SKM-1 treated with dmso at 0.1 percent for 144 hours (cell line): Measurements from ENCODE around the gene DAP3.
"Not testable (repeated sequence)": the region's sequence is repeated elsewhere in the genome, so short reads cannot be mapped to it uniquely, and the experiment has no call there.

Source experiments
- DNase-seq: peaks from one replicate; lab custom pipeline; 2025; ENCODE audit not compliant: unreplicated experiment; lab: John Stamatoyannopoulos, UW

Gene DAP3

GRCh38 chr1:155717041-155717440 lies 28.1 kb downstream of the DAP3 start:
- DNase-seq = no peak

DNA sequence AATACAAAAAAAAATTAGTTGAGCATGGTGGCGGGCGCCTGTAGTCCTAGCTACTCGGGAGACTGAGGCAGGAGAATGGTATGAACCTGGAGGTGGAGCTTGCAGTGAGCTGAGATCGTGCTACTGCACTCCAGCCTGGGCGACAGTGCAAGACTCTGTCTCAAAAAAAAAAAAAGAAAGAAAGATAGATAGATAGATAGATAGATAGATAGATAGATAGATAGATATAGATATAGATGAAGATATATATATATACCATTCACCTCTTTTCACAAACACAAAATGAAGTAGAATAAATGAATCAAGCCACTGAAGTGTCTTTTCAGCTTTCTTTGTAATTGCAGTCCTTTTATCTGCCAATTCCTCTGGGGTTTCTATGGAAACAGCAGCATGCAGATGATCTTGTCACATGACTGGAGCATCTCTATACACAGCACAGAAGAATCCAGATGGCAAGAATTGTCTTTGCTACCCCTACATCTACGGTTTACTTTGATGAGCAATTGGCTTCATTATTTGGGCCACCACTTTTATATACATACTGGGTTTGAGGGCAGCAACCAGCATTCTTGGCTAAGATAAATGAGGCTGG lies 29.7 kb downstream of the DAP3 start:
- DNase-seq = not testable (repeated sequence)

- DNase-seq = no peak
Observed at GRCh38 chr1:155719703-155720102, 30.8 kb downstream of the DAP3 start.

- no peak for DNase-seq
Observed at GRCh38 chr1:155725142-155725541, 36.3 kb downstream of the DAP3 start.

- DNase-seq = peak; percentile 36
Observed at GRCh38 chr1:155729031-155729898, 40.4 kb downstream of the DAP3 start.

- no peak for DNase-seq
Observed at GRCh38 chr1:155740995-155741394, 52.1 kb downstream of the DAP3 start.

DNA sequence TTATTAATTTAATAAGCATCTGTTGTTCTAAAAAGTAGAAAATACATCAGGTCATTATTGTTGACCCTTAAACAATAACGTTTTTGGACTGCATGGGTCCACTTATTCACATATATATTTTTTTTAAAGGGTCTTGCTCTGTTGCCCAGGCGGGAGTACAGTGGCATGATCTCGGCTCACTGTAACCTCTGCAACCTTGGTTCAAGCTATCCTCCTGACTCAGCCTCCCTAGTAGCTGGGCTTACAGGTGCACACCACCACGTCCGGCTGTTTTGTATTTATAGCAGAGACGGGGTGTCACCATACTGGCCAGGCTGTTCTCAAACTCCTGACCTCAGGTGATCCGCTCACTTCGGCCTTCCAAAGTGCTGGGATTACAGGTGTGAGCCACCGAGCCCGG lies 53.0 kb downstream of the DAP3 start:
- DNase-seq = no peak

DNA sequence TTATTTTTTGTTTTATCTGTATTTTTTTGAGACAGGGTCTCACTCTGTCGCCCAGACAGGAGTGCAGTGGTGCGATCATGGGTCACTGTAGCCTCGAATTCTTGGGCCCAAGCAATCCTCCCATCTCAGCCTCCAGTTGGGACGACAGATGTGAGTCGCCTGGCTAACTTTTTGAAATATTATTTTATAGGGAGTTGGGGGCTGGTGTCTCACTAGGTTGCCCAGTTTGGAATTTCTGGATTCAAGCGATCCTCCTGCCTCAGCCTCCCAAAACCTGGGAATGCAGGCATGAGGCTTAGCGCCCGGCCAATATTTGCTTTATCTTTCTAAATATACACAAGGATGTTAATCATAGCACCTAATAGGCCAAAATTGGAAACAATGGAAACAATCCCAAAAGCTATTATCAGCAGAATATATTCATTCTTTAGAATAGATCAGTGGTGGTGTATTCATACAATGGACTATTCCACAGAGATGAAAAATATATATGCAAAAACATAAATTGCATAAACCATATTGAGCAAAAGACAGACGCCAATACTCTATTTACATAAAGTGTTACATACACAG lies 55.9 kb downstream of the DAP3 start:
- no peak for DNase-seq

DNA sequence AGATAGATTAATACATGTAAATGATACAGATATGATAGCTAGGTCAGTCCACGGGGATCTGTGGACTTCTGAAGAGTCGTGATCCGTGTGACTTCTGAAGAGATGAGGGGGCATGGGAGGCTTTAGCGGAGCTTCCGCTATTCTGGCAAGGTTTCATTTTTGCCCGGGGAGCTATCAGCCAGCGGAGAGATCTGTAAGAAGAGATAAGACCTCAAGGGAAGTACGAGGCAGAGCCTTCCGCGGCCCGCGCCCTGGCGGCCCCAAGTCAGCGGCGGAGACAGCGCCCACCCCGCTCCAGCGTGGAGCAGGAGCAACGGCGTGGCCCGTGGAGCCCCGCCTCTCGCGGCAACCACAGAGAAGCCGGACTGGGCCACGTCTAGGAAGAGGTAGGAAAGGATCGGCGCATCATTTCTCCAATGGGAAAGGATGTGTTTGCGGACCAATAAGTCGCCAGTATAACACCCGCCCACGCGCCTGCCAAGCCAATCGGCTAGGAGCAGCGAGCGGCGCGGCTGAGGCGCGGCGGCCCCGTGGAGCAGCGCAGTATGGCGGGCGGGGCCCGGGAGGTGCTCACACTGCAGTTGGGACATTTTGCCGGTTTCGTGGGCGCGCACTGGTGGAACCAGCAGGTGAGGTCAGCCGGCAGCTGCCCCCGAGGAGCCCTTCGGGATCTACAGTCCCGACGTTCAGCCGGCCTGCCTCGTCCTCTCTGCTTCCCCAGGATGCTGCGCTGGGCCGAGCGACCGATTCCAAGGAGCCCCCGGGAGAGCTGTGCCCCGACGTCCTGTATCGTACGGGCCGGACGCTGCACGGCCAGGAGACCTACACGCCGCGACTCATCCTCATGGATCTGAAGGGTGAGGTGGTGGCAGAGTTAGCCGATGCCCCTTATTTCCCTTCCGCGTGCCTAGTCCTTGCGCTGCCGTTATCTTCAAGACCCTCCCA lies 56.7 kb downstream of the DAP3 start:
- DNase-seq = peak; percentile 95

- not testable (repeated sequence) for DNase-seq
Observed at GRCh38 chr1:155747586-155747985, 58.7 kb downstream of the DAP3 start.

GRCh38 chr1:155748141-155748540 lies 59.2 kb downstream of the DAP3 start:
- not testable (repeated sequence) for DNase-seq

DNA sequence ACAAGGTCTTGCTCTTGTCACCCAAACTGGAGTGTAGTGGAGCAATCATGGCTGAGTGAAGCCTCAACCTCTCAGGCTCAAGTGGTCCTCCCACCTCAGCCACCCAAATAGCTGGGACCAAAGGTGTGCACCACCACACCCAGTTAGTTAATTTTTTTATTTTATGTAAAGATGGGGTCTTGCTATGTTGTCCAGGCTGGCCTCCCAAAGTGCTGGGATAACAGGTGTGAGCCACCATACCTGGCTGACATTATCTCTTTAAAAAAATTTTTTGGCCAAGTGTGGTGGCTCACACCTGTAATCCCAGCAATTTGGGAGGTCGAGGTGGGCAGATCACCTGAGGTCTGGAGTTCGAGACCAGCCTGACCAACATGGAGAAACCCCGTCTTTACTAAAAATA lies 70.1 kb downstream of the DAP3 start:
- not testable (repeated sequence) for DNase-seq

DNA sequence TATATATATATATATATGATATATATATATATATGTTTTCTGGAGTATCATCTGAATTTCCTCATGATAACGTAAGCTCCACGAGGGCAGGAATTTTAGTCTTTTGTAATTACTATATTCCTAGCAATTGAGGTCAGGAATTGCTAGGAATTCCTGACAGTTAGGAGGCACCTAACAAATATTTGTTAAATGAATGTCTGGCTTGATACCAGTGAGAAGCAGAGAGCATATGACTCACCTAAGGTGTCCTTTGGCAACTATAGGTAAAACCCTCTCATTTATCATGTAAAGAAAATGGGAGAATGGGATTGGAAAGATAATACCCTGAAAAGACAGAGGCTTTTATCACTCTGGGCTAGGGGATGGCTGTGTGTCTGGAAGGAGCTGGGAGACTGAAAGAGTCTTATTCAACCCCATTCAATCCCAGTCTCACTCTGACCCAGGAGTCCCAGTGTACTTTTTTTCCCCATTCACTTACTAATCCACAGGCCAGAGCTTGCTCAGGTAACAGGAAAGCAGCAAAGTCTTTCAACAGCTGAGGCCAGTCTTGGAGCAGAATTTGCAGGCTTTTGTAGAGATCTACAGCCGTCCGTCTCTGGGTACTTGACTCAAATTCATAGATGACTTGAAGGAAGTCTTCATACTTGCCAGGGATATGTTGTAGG lies 71.2 kb downstream of the DAP3 start:
- no peak for DNase-seq

DNA sequence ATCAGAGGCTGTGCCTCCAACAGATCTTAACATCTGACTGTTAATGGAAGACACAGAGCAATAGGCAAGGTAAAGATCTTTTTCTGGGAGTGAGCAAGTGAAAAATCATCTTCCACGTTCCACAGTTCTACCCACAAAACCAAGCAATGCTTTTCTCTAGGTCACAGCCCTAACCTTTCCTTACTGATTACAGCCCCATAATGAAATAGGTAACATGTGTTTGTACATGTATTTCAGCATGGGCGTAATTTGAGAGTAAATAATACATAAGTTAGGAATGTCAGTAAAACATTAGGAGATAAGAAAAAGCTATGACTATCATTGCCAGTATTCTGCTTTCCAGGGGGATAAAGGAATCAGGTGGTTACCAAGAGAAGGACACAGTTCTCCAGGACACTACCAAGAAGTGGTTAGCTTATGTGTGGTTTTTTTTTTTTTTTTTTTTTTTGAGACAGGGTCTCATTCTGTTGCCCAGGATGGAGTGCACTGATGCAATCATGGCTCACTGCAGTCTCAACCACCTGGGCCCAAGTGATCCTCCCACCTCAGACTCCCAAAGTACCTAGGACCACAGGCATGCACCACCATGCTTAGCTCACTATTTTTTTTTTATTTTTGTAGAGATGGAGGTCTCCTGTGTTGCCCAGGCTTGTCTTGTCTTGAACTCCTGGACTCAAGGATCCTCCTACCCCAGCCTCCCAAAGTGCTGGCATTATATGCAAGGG lies 72.0 kb downstream of the DAP3 start:
- no peak for DNase-seq

GRCh38 chr1:155761736-155762405 lies 73.0 kb downstream of the DAP3 start:
- no peak for DNase-seq

GRCh38 chr1:155763090-155763815 lies 74.4 kb downstream of the DAP3 start:
- not testable (repeated sequence) for DNase-seq

DNA sequence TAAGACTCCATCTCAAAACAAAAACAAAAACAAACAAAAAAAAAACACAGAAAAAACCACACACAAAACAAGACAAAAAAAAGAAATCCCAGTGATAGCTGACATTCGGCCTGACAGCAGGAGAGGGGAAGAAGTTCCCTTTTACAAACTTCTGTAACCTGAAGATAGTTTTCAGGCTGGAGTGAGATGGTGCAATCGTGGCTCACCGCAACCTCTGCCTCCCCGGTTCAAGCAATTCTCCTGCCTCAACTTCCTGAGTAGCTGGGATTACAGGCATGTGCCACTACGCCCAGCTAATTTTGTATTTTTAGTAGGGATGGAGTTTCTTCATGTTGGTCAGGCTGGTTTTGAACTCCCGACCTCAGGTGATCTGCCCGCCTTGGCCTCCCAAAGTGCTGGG lies 75.1 kb downstream of the DAP3 start:
- peak; percentile 86 for DNase-seq

GRCh38 chr1:155767399-155767989 lies 78.6 kb downstream of the DAP3 start:
- DNase-seq = not testable (repeated sequence)
